K562 (cell line): ENCODE results near the gene TSGA10IP. TPM values are rescaled to one million over a fixed set of nuclear protein-coding genes. Genes with fewer than 3 reads are reported as not detected.

Source experiments
- ATAC-seq: fragments of 200-7000 bp; cut with Tn5 transposase; 3 replicates; pipeline ENCODE4 v1.9.1; 2020; ENCODE audit warnings: moderate library complexity
- BruUV-seq: library from RNA; stranded (reverse); fragments of 400-500 nt; replicated peaks from 2 replicates; lab custom pipeline; 2021; lab: Mats Ljungman, UMichigan
- CTCF ChIA-PET: fragments of 300-600 bp; formaldehyde crosslinking; extraction: SDS; loops from one replicate; lab custom pipeline; 2021; ENCODE audit warnings: low intra/inter-chr PET ratio; lab: Yijun Ruan, JAX
- POLR2A ChIA-PET: fragments of 300-600, 350-650 bp; sonication (Branson Sonifier 250); formaldehyde crosslinking; extraction: SDS; loops from one replicate; lab custom pipeline; 2021; ENCODE audit warnings: antibody characterized with exemption, inconsistent platforms; lab: Yijun Ruan, JAX
- DNase-seq, 4 experiments: peaks; one replicate each; pipeline versions ENCODE4 v3.0.0 to v3.0.0-alpha.2; 2011 to 2018; ENCODE audit warnings: low spot score in 3 of 4, mixed read lengths in 3 of 4; ENCODE audit errors: extremely low read depth in 1 of 4
- FAIRE-seq: peaks from 2 replicates; lab custom pipeline; 2011; peaks lifted over from hg19 to GRCh38; lab: Jason Lieb, UNC
- H2AFZ ChIP-seq: 2 replicates; pipeline ENCODE4 v1.6.0; 2011; ENCODE audit warnings: low read depth, low read length, control low read depth, inconsistent platforms
- H3K27ac ChIP-seq: fragments of 200-600 bp; 3 replicates; pipeline ENCODE4 v1.8.0; 2011; ENCODE audit warnings: low read depth, mild to moderate bottlenecking, control low read depth, inconsistent platforms, low read length, moderate library complexity, mixed read lengths; ENCODE audit errors: extremely low read depth
- H3K27me3 ChIP-seq, 2 experiments: fragments of 300-600 bp in 1 of 2; 2 replicates in 1 of 2; 3 replicates in 1 of 2; pipeline versions ENCODE4 v1.6.0 to v1.8.0; 2011; ENCODE audit warnings: inconsistent platforms in 2 of 2, low read length in 2 of 2, mild to moderate bottlenecking in 1 of 2, mixed read lengths in 1 of 2, moderate library complexity in 1 of 2; ENCODE audit not compliant: control insufficient read depth in 2 of 2, insufficient read depth in 2 of 2
- H3K36me3 ChIP-seq: fragments of 300-600 bp; 3 replicates; pipeline ENCODE4 v1.8.0; 2011; ENCODE audit warnings: mild to moderate bottlenecking, low read length, inconsistent platforms; ENCODE audit not compliant: control insufficient read depth, insufficient read depth
- H3K4me1 ChIP-seq, 2 experiments: fragments of 200-600 bp in 1 of 2; replicated peaks in 1 of 2; 2 replicates in 1 of 2; 3 replicates in 1 of 2; pipeline versions ENCODE4 v1.5.1 to v1.8.0; 2011; ENCODE audit warnings: inconsistent platforms in 2 of 2, low read length in 2 of 2, mild to moderate bottlenecking in 1 of 2, mixed read lengths in 1 of 2, moderate library complexity in 1 of 2; ENCODE audit not compliant: control insufficient read depth in 2 of 2, insufficient read depth in 2 of 2
- H3K4me2 ChIP-seq: 2 replicates; pipeline ENCODE4 v1.6.1; 2011; ENCODE audit warnings: low read length, control low read depth, inconsistent platforms, mixed read lengths; ENCODE audit not compliant: insufficient read depth
- H3K4me3 ChIP-seq: fragments of 200-600 bp; sonication (generic), shearing (Covaris generic); 2 replicates; pipeline ENCODE4 v1.5.1; 2016; ENCODE audit warnings: control low read depth, inconsistent platforms
- H3K79me2 ChIP-seq: fragments of 200-600 bp; 3 replicates; pipeline ENCODE4 v1.8.0; 2011; ENCODE audit warnings: low read length, inconsistent platforms; ENCODE audit not compliant: control insufficient read depth, insufficient read depth
- H3K9ac ChIP-seq, 2 experiments: 2 replicates each; pipeline versions ENCODE4 v1.6.0 to v1.6.1; 2011; ENCODE audit warnings: low read depth in 2 of 2, low read length in 2 of 2, control low read depth in 1 of 2, inconsistent platforms in 1 of 2, mild to moderate bottlenecking in 1 of 2, mixed read lengths in 1 of 2; ENCODE audit not compliant: insufficient read depth in 1 of 2
- H3K9me1 ChIP-seq: one replicate; pipeline ENCODE4 v1.6.0; 2011; ENCODE audit warnings: inconsistent platforms, mild to moderate bottlenecking, low read length, moderate library complexity; ENCODE audit not compliant: control insufficient read depth, insufficient read depth
- H3K9me3 ChIP-seq: replicated peaks from 2 replicates; pipeline ENCODE4 v1.5.1; 2011; ENCODE audit warnings: low read depth, low read length, inconsistent platforms; ENCODE audit not compliant: control insufficient read depth, insufficient read depth
- H4K20me1 ChIP-seq: replicated peaks from 2 replicates; pipeline ENCODE4 v1.6.1; 2011; ENCODE audit warnings: low read length, inconsistent platforms, mixed read lengths; ENCODE audit not compliant: control insufficient read depth, insufficient read depth
- ARNT ChIP-seq, 2 experiments: fragments of 450-650 bp; IDR thresholded peaks; 2 replicates each; pipeline ENCODE4 v1.6.1; 2016; ENCODE audit warnings: mild to moderate bottlenecking in 1 of 2
- C11orf30 ChIP-seq: fragments of 450-650 bp; IDR thresholded peaks from 2 replicates; pipeline ENCODE4 v1.6.1; 2016; ENCODE audit warnings: low read depth, mild to moderate bottlenecking
- CHD1 ChIP-seq: fragments of 200-600 bp; sonication (generic); IDR thresholded peaks from one replicate; pipeline ENCODE4 v1.6.1; 2012; ENCODE audit warnings: mild to moderate bottlenecking, moderate library complexity, low read length, inconsistent platforms
- CSDE1 ChIP-seq, 2 experiments: fragments of 450-650 bp; IDR thresholded peaks; 2 replicates each; pipeline ENCODE4 v1.6.1; 2016; ENCODE audit warnings: mild to moderate bottlenecking in 1 of 2
- ELF1 ChIP-seq: fragments of 200-800 bp; sonication (Bioruptor generic); IDR thresholded peaks from 2 replicates; pipeline ENCODE4 v1.6.1; 2016; ENCODE audit warnings: missing genetic modification characterization, missing compliant biosample characterization
- MIER1 ChIP-seq: fragments of 450-650 bp; IDR thresholded peaks from 2 replicates; pipeline ENCODE4 v1.6.1; 2016; ENCODE audit warnings: antibody characterized with exemption, mild to moderate bottlenecking, low read depth
- RB1 ChIP-seq: fragments of 450-650 bp; IDR thresholded peaks from 2 replicates; pipeline ENCODE4 v1.6.1; 2017; ENCODE audit warnings: low read depth, mild to moderate bottlenecking
- RERE ChIP-seq: sonication (generic); formaldehyde crosslinking; IDR thresholded peaks from 2 replicates; pipeline ENCODE4 v1.8.0; 2023; ENCODE audit warnings: missing genetic modification reagents, mild to moderate bottlenecking, borderline replicate concordance
- VEZF1 ChIP-seq: fragments of 200-800 bp; sonication (Bioruptor generic); IDR thresholded peaks from 2 replicates; pipeline ENCODE4 v1.6.1; 2017; ENCODE audit warnings: missing genetic modification characterization, missing compliant biosample characterization
- ZBTB7A ChIP-seq: IDR thresholded peaks from 2 replicates; pipeline ENCODE4 v1.6.1; 2011; ENCODE audit warnings: low read depth, mild to moderate bottlenecking, low read length, moderate library complexity, borderline replicate concordance; ENCODE audit not compliant: control insufficient read depth
- ZNF175 ChIP-seq: fragments of 200-800 bp; sonication (Bioruptor generic); IDR thresholded peaks from 2 replicates; pipeline ENCODE4 v1.6.1; 2016; ENCODE audit warnings: low read depth, mild to moderate bottlenecking, missing genetic modification characterization, missing compliant biosample characterization
- ZNF75A ChIP-seq: fragments of 450-650 bp; formaldehyde crosslinking; IDR thresholded peaks from 2 replicates; pipeline ENCODE4 v1.4.0; 2020; ENCODE audit warnings: mild to moderate bottlenecking
- WGBS: fragments of 100-300 bp; shearing (Covaris generic); methylation state at CpG from one replicate; pipeline ENCODE4 v1.1.6; 2016; ENCODE audit warnings: low coverage, mixed read lengths; ENCODE audit not compliant: insufficient coverage; ENCODE audit errors: missing lambda C conversion rate; 5-methylcytosine and 5-hydroxymethylcytosine counted together
- in situ Hi-C: fragments of 300-500 bp; cut with MboI; formaldehyde crosslinking; loops from 4 replicates; pipeline ENCODE4 v1.15.0; 2018; ENCODE audit warnings: inconsistent platforms, mixed read lengths
- intact Hi-C: fragments of 100-400 bp; cut with micrococcal nuclease; formaldehyde crosslinking; loops from 2 replicates; pipeline ENCODE4 v1.14.2; 2022
- polyA plus RNA-seq, 8 experiments: library from polyadenylated mRNA; depleted of rRNA in 4 of 8; stranded (reverse) in 5 of 8; unstranded in 3 of 8; fragments of >200 nt; fragmentation: Nextera tagmentation in 2 of 8; fragmentation: Illumina TruSeq in 1 of 8; extraction: Ambion mirVana in 2 of 8; extraction: Trizol in 1 of 8; gene quantifications; 2 replicates each; pipeline versions ENCODE4 v1.2.1 to v1.2.3, GENCODE V29; 2011 to 2014; ENCODE audit warnings: inconsistent platforms in 1 of 8, missing spikeins in 1 of 8
- total RNA-seq, 7 experiments: library from RNA; depleted of rRNA in 6 of 7; stranded (reverse); fragments of >200 nt in 6 of 7; fragmentation: Illumina TruSeq in 2 of 7; extraction: Trizol in 2 of 7; gene quantifications; 2 replicates each; pipeline versions ENCODE4 v1.2.1 to v1.2.3, GENCODE V29; 2011 to 2021; ENCODE audit warnings: low replicate concordance in 1 of 7

TSGA10IP gene
- total and polyA plus RNA-seq, 9 of the 15 experiments (the other 6 are each of a cell fraction or from before 2014, with no cell fraction given) = not detected

GRCh38 chr11:65898656-65899355 lies 46.5 kb upstream of the TSGA10IP start (continued):
- TF ChIP-seq CHD1 (peak; percentile 80), ELF1 (tag) (peak; percentile 92), ZNF75A (CRISPR knock-in tag) (peak; percentile 65; the same call in 1 of the 2 replicates), ZBTB7A (no peak), RB1 (peak; percentile 78; the same call in 1 of the 2 replicates)

- Histone ChIP-seq H2AFZ (peak overlapping the region; percentile 58), H4K20me1 (peaks cover 15% of the 10 kb centered on the region), H3K4me2 (peak overlapping the region; percentile 99), H3K4me3 (peak overlapping the region; percentile 89), H3K9me3 (no peaks in the 10 kb centered on the region), H3K36me3 (peaks cover 46% of the 10 kb centered on the region), H3K27me3 (no peaks in the 10 kb centered on the region), H3K4me1 (peaks cover 42 to 72% of the 10 kb centered on the region in 2 experiments), H3K79me2 (peaks cover 52% of the 10 kb centered on the region), H3K9ac (peak overlapping the region; percentile 100), H3K27ac (peak overlapping the region; percentile 100), H3K9me1 (no peaks in the 10 kb centered on the region)
- intact Hi-C loops = loop anchor here (5.0 kb wide), 1 partner anchor 42 kb away; the partner anchor contains the start of gene CFL1
- FAIRE-seq (no peak), DNase-seq (peak; percentile 81 to 91 (median 86)), ATAC-seq (peak; percentile 82)
- under 1% methylated on average over 54 of the region's 78 CpGs for WGBS
- ChIA-PET POLR2A (interaction anchor here (1.0 to 8.0 kb wide), 17 partner anchors 7 to 326 kb away, joined by 3 to 136 read pairs (median 7); partner anchors contain the start of genes CCDC85B, CFL1, FIBP and KAT5), CTCF (interaction anchor here (0.6 kb wide), 1 partner anchor 123 kb away, joined by 5 read pairs; no protein-coding TSS in a partner anchor)
- BruUV-seq = TSS peak; percentile 57
- in situ Hi-C loops = no loop called here
- no peak for TF ChIP-seq CSDE1 (IDR thresholded peaks at IDR 0.05)
- no peak for TF ChIP-seq ZNF175 (CRISPR knock-in tag)
- TF ChIP-seq C11orf30 = peak; percentile 96
- 0 out of 2 replicates have a peak, but pooled peaks have one; percentile 39 for TF ChIP-seq MIER1
- peak; percentile 85; the same call in 1 of the 2 replicates for TF ChIP-seq RERE (CRISPR knock-in tag)
- TF ChIP-seq ARNT (IDR thresholded peaks at IDR 0.05) = no peak
- peak; percentile 74 for TF ChIP-seq VEZF1 (CRISPR knock-in tag)
Measured at GRCh38 chr11:65899356-65900124, 45.7 kb upstream of the TSGA10IP start.
